ENCODE data around the gene STX3. TPM values are rescaled to one million over a fixed set of nuclear protein-coding genes. Genes with fewer than 3 reads are reported as not detected.

Gene STX3
- polyA plus RNA-seq, 2 donors = 8.9 to 10.6 TPM

- H3K36me3 ChIP-seq (ENCODE audit: control insufficient read depth in 2 of 2, insufficient read depth in 2 of 2, low read length in 1 of 2) = peaks cover 4 to 7% of the 10 kb centered on the region in 2 donors
- H3K27me3 ChIP-seq (ENCODE audit: control insufficient read depth in 1 of 2, insufficient read depth in 2 of 2, low read length in 2 of 2) = no peaks in the 10 kb centered on the region
- no peaks in the 10 kb centered on the region for H3K9me3 ChIP-seq (ENCODE audit: control insufficient read depth in 2 of 2, insufficient read depth in 1 of 2, low read depth in 1 of 2, low read length in 1 of 2)
- 36 to 62% methylated on average over 2 of the region's 2 CpGs for WGBS, 2 donors
- peak overlapping the region in 1 of 2 donors; percentile 38 for H3K27ac ChIP-seq (ENCODE audit: low read depth in 2 of 2, low read length in 1 of 2)
- no peaks in the 10 kb centered on the region for H3K4me1 ChIP-seq (ENCODE audit: control insufficient read depth in 2 of 2, insufficient read depth in 2 of 2, low read length in 1 of 2)
- H3K4me3 ChIP-seq (ENCODE audit: low read depth in 1 of 2, low read length in 2 of 2) = no peak overlapping the region
Measured at GRCh38 chr11:59801160-59801706, 46.1 kb downstream of the STX3 start.

- peaks cover 13% of the 10 kb centered on the region in 2 donors for H3K36me3 ChIP-seq (ENCODE audit: control insufficient read depth in 2 of 2, insufficient read depth in 2 of 2, low read length in 1 of 2)
- no peak overlapping the region for H3K27ac ChIP-seq (ENCODE audit: low read depth in 2 of 2, low read length in 1 of 2)
- H3K27me3 ChIP-seq (ENCODE audit: control insufficient read depth in 1 of 2, insufficient read depth in 2 of 2, low read length in 2 of 2) = no peaks in the 10 kb centered on the region
- H3K4me1 ChIP-seq (ENCODE audit: control insufficient read depth in 2 of 2, insufficient read depth in 2 of 2, low read length in 1 of 2) = no peaks in the 10 kb centered on the region
- H3K4me3 ChIP-seq (ENCODE audit: low read depth in 1 of 2, low read length in 2 of 2) = no peak overlapping the region
- no peaks in the 10 kb centered on the region for H3K9me3 ChIP-seq (ENCODE audit: control insufficient read depth in 2 of 2, insufficient read depth in 1 of 2, low read depth in 1 of 2, low read length in 1 of 2)
- WGBS, 2 donors = 57 to 59% methylated on average over 5 of the region's 5 CpGs
Measured at GRCh38 chr11:59801981-59802638, 46.9 kb downstream of the STX3 start.

- Histone ChIP-seq H3K4me1 (ENCODE audit: control insufficient read depth in 2 of 2, insufficient read depth in 2 of 2, low read length in 1 of 2) (no peaks in the 10 kb centered on the region), H3K4me3 (ENCODE audit: low read depth in 1 of 2, low read length in 2 of 2) (no peak overlapping the region), H3K27ac (ENCODE audit: low read depth in 2 of 2, low read length in 1 of 2) (no peak overlapping the region), H3K36me3 (ENCODE audit: control insufficient read depth in 2 of 2, insufficient read depth in 2 of 2, low read length in 1 of 2) (peaks cover 12 to 14% of the 10 kb centered on the region in 2 donors), H3K9me3 (ENCODE audit: control insufficient read depth in 2 of 2, insufficient read depth in 1 of 2, low read depth in 1 of 2, low read length in 1 of 2) (no peaks in the 10 kb centered on the region), H3K27me3 (ENCODE audit: control insufficient read depth in 1 of 2, insufficient read depth in 2 of 2, low read length in 2 of 2) (no peaks in the 10 kb centered on the region)
- WGBS, 2 donors = 48% methylated on average over 4 of the region's 4 CpGs
Measured at GRCh38 chr11:59802639-59803176, 47.5 kb downstream of the STX3 start.

GRCh38 chr11:59804061-59804460, 48.9 kb downstream of the STX3 start:
- Histone ChIP-seq H3K27me3 (ENCODE audit: control insufficient read depth in 1 of 2, insufficient read depth in 2 of 2, low read length in 2 of 2) (no peaks in the 10 kb centered on the region), H3K9me3 (ENCODE audit: control insufficient read depth in 2 of 2, insufficient read depth in 1 of 2, low read depth in 1 of 2, low read length in 1 of 2) (no peaks in the 10 kb centered on the region), H3K4me1 (ENCODE audit: control insufficient read depth in 2 of 2, insufficient read depth in 2 of 2, low read length in 1 of 2) (no peaks in the 10 kb centered on the region), H3K36me3 (ENCODE audit: control insufficient read depth in 2 of 2, insufficient read depth in 2 of 2, low read length in 1 of 2) (peaks cover 12 to 14% of the 10 kb centered on the region in 2 donors), H3K27ac (ENCODE audit: low read depth in 2 of 2, low read length in 1 of 2) (no peak overlapping the region), H3K4me3 (ENCODE audit: low read depth in 1 of 2, low read length in 2 of 2) (no peak overlapping the region)
- WGBS, 2 donors = 90 to 98% methylated on average over 2 of the region's 2 CpGs

- 62 to 79% methylated on average over 1 of the region's 1 CpG for WGBS, 2 donors
Measured at GRCh38 chr11:59807047-59807610, 52.0 kb downstream of the STX3 start.

GRCh38 chr11:59810189-59810910, 55.2 kb downstream of the STX3 start, which contains the start of gene MRPL16:
MRPL16 (minus strand) TSS chr11:59810778; CDS start chr11:59810658, 120 bp downstream.
- Histone ChIP-seq H3K27me3 (ENCODE audit: control insufficient read depth in 1 of 2, insufficient read depth in 2 of 2, low read length in 2 of 2) (no peaks in the 10 kb centered on the region), H3K9me3 (ENCODE audit: control insufficient read depth in 2 of 2, insufficient read depth in 1 of 2, low read depth in 1 of 2, low read length in 1 of 2) (no peaks in the 10 kb centered on the region), H3K4me3 (ENCODE audit: low read depth in 1 of 2, low read length in 2 of 2) (peak within 1 kb of the TSS; percentile 69 to 82), H3K4me1 (ENCODE audit: control insufficient read depth in 2 of 2, insufficient read depth in 2 of 2, low read length in 1 of 2) (peaks cover 0 to 5% of the 10 kb centered on the region in 2 donors), H3K27ac (ENCODE audit: low read depth in 2 of 2, low read length in 1 of 2) (peak within 1 kb of the TSS; percentile 75 to 94), H3K36me3 (ENCODE audit: control insufficient read depth in 2 of 2, insufficient read depth in 2 of 2, low read length in 1 of 2) (peaks cover 10 to 14% of the 10 kb centered on the region in 2 donors)
- 0 to 1% methylated on average over 54 of the region's 54 CpGs for WGBS, 2 donors

More at GRCh38 chr11:59807047-59807610, 52.0 kb downstream of the STX3 start:
- H3K27ac ChIP-seq (ENCODE audit: low read depth in 2 of 2, low read length in 1 of 2) = no peak overlapping the region
- peaks cover 10 to 14% of the 10 kb centered on the region in 2 donors for H3K36me3 ChIP-seq (ENCODE audit: control insufficient read depth in 2 of 2, insufficient read depth in 2 of 2, low read length in 1 of 2)
- no peak overlapping the region for H3K4me3 ChIP-seq (ENCODE audit: low read depth in 1 of 2, low read length in 2 of 2)
- no peaks in the 10 kb centered on the region for H3K27me3 ChIP-seq (ENCODE audit: control insufficient read depth in 1 of 2, insufficient read depth in 2 of 2, low read length in 2 of 2)
- no peaks in the 10 kb centered on the region for H3K9me3 ChIP-seq (ENCODE audit: control insufficient read depth in 2 of 2, insufficient read depth in 1 of 2, low read depth in 1 of 2, low read length in 1 of 2)
- H3K4me1 ChIP-seq (ENCODE audit: control insufficient read depth in 2 of 2, insufficient read depth in 2 of 2, low read length in 1 of 2) = peaks cover 0 to 5% of the 10 kb centered on the region in 2 donors

GRCh38 chr11:59810911-59811259, 55.7 kb downstream of the STX3 start:
- Histone ChIP-seq H3K36me3 (ENCODE audit: control insufficient read depth in 2 of 2, insufficient read depth in 2 of 2, low read length in 1 of 2) (peaks cover 7 to 14% of the 10 kb centered on the region in 2 donors), H3K4me3 (ENCODE audit: low read depth in 1 of 2, low read length in 2 of 2) (peak overlapping the region; percentile 69 to 82), H3K27me3 (ENCODE audit: control insufficient read depth in 1 of 2, insufficient read depth in 2 of 2, low read length in 2 of 2) (no peaks in the 10 kb centered on the region), H3K4me1 (ENCODE audit: control insufficient read depth in 2 of 2, insufficient read depth in 2 of 2, low read length in 1 of 2) (peaks cover 0 to 5% of the 10 kb centered on the region in 2 donors), H3K27ac (ENCODE audit: low read depth in 2 of 2, low read length in 1 of 2) (peak overlapping the region; percentile 75 to 94), H3K9me3 (ENCODE audit: control insufficient read depth in 2 of 2, insufficient read depth in 1 of 2, low read depth in 1 of 2, low read length in 1 of 2) (no peaks in the 10 kb centered on the region)
- WGBS, 2 donors = 8 to 9% methylated on average over 8 of the region's 8 CpGs

GRCh38 chr11:59812220-59812619, 57.0 kb downstream of the STX3 start:
- H3K36me3 ChIP-seq (ENCODE audit: control insufficient read depth in 2 of 2, insufficient read depth in 2 of 2, low read length in 1 of 2) = peaks cover 0 to 3% of the 10 kb centered on the region in 2 donors
- no peak overlapping the region for H3K4me3 ChIP-seq (ENCODE audit: low read depth in 1 of 2, low read length in 2 of 2)
- no peaks in the 10 kb centered on the region for H3K9me3 ChIP-seq (ENCODE audit: control insufficient read depth in 2 of 2, insufficient read depth in 1 of 2, low read depth in 1 of 2, low read length in 1 of 2)
- H3K4me1 ChIP-seq (ENCODE audit: control insufficient read depth in 2 of 2, insufficient read depth in 2 of 2, low read length in 1 of 2) = peaks cover 0 to 5% of the 10 kb centered on the region in 2 donors
- 89 to 90% methylated on average over 2 of the region's 2 CpGs for WGBS, 2 donors
- no peak overlapping the region for H3K27ac ChIP-seq (ENCODE audit: low read depth in 2 of 2, low read length in 1 of 2)
- H3K27me3 ChIP-seq (ENCODE audit: control insufficient read depth in 1 of 2, insufficient read depth in 2 of 2, low read length in 2 of 2) = no peaks in the 10 kb centered on the region

- no peaks in the 10 kb centered on the region for H3K36me3 ChIP-seq (ENCODE audit: control insufficient read depth in 2 of 2, insufficient read depth in 2 of 2, low read length in 1 of 2)
- H3K27ac ChIP-seq (ENCODE audit: low read depth in 2 of 2, low read length in 1 of 2) = no peak overlapping the region
- WGBS, 2 donors = 92% methylated on average over 1 of the region's 1 CpG
- H3K9me3 ChIP-seq (ENCODE audit: control insufficient read depth in 2 of 2, insufficient read depth in 1 of 2, low read depth in 1 of 2, low read length in 1 of 2) = no peaks in the 10 kb centered on the region
- peaks cover 0 to 5% of the 10 kb centered on the region in 2 donors for H3K4me1 ChIP-seq (ENCODE audit: control insufficient read depth in 2 of 2, insufficient read depth in 2 of 2, low read length in 1 of 2)
- no peaks in the 10 kb centered on the region for H3K27me3 ChIP-seq (ENCODE audit: control insufficient read depth in 1 of 2, insufficient read depth in 2 of 2, low read length in 2 of 2)
- H3K4me3 ChIP-seq (ENCODE audit: low read depth in 1 of 2, low read length in 2 of 2) = no peak overlapping the region
Measured at GRCh38 chr11:59813364-59813763, 58.2 kb downstream of the STX3 start.

Data from esophagus (tissue), 2 donors.